Occipital lobe (tissue), 2 donors: ENCODE results near the gene MEGF8. TPM values are rescaled to one million over a fixed set of nuclear protein-coding genes. Genes with fewer than 3 reads are reported as not detected.

Experiments
- DNase-seq: peaks from one replicate; lab custom pipeline; 2025; lab: John Stamatoyannopoulos, UW
- total RNA-seq: library from RNA; depleted of rRNA; stranded (reverse); fragments of >200 nt; gene quantifications from one replicate; pipeline ENCODE4 v1.2.3, GENCODE V29; 2014

The MEGF8 gene
- total RNA-seq, 1 donor from 2014 or later: 43.7 TPM

DNA sequence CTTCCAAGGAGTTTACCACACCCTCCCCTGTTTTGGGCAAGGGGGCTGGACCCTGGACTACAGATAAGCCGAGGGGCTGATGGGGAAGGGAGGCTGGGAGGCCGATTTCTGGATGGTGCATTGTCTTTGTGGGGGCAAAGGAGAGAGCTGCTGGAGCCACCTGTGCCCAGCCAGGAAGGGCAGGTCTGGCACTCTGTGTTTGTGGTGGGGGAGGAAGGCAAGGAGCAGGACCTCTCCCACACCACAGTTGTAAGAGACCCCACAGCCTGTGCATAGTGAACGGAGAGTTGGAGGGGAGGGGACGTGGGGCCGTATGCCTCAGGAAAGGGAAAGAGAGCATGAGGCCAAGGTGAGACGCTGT, 39.5 kb upstream of the MEGF8 start:
- DNase-seq: no peak

DNA sequence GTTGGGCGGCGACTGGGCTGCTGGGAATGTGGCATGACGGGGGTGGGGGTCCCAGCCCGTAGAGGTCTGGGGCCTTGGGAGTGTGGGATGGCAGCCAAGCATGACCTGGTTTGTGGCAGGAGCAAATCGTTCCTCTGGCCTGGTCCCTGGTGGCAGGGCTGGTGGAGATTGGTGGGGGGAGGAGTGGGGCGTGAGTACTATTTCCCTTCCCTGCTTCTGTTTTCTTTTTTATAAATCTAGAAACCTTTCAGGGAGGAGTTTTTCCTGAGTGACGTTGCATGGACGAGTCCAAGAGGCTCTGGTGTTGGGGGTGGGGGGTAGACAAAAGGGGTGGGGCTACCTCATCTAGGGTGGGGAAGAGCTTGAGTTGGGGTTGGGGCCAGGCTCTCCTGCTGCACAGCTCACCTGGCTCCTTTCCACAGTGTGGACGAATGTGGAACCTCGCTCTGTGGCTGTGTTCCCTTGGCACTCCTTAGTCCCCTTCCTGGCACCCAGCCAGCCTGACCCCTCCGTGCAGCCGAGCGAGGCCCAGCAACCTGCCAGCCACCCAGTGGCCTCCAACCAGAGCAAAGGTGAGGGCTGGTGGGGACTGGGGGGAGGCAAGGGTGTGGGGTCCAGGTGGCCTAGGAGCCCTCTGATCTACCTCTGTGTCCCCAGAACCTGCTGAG, 39.0 kb upstream of the MEGF8 start:
- no peak for DNase-seq

DNA sequence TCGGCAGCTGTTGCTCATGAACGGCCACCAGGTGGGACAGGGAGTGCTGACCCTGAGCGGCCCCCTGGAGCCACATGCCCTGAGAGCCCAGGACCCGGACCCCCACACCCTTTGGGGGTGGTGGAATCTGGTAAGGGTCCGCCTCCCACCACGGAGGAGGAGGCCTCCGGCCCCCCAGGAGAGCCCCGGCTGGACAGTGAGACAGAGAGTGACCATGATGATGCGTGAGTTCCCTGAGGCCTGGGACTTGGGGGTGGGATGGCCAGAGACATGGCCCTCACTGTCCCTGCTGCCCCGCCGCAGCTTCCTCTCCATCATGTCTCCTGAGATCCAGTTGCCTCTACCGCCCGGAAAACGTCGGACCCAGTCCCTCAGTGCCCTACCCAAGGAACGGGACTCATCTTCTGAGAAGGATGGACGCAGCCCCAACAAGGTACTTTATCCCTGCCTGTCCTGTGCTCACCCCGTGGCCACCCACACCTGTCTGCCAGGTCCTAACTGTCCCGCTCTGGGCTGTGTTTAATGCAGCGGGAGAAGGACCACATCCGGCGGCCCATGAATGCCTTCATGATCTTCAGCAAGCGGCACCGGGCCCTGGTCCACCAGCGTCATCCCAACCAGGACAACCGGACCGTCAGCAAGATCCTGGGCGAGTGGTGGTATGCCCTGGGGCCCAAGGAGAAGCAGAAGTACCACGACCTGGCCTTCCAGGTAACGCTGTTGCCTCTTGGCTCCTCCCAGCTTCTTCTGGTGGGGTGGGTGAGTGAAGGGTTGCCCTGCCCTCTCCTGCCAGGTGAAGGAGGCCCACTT, 38.2 kb upstream of the MEGF8 start:
- DNase-seq: no peak

DNA sequence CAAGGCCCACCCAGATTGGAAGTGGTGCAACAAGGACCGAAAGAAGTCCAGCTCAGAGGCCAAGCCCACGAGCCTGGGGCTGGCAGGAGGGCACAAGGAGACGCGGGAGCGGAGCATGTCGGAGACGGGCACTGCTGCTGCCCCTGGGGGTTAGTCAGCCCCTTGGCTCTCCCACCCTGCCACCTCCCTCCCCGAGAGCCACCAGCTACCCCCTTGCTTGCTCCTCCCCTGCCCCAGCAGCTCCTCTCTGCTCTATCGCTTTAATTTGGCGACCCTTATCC, 37.7 kb upstream of the MEGF8 start:
- DNase-seq: no peak

DNA sequence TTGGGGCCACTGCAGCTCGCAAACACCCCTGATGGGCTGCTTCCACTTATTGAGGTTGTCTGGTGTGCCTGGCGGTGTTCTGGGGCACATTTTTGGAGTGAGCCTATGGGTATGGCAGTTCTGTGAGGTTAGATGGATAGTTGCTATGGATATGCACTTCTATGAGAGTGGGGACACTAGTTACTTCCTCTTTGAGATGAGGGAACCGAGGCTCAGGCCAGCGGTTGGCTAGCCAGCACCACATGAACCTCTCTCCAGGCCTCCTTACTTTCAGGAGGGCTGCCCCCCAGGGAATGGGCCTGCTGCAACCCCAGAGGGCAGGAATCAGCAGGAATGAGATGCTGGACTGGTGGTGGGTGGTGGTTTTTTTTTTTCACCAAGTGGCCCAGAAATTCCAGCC, 37.0 kb upstream of the MEGF8 start:
- DNase-seq: no peak

DNA sequence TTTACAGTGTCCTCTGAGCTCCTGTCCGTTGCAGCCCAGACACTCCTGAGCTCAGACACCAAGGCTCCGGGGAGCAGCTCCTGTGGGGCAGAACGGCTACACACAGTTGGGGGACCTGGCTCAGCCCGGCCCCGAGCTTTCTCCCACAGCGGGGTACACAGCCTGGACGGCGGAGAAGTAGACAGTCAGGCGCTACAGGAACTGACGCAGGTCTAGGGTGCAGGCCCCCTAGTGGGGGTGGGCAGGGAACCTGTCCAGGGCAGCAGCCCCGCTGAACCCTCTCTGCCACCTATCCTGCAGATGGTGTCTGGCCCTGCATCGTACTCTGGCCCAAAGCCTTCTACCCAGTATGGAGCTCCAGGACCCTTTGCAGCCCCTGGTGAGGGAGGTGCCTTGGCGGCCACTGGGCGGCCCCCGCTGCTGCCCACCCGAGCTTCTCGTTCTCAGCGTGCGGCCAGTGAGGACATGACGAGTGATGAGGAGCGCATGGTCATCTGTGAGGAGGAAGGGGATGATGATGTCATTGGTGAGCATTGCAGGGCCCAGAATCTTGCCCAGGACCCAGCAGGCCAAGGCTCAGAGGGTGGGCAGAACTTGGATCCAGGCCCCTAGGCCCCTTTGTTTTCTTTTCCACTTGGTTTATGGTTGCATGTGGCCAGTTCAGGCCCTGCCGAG, 36.4 kb upstream of the MEGF8 start:
- no peak for DNase-seq

DNA sequence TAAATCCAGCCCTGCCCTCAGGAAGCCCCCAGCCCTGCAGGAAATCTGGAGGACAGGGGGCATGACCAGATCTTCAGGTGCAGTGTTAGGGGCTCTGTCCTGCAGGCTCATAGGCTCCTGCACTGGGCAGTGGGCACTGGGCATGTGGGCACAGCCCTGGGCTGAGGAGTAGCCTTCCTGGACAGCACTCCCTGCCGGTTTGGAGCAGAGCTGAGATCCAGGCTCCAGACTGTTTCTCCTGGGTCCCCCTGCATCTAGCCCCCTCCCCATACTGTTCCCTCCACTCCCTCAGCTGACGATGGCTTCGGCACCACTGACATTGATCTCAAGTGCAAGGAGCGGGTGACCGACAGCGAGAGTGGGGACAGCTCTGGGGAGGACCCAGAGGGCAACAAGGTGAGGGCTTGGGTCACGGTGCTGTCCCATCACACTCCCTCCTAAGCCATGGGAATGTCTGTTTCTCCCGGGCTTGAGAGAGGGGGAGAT, 35.8 kb upstream of the MEGF8 start:
- no peak for DNase-seq

DNA sequence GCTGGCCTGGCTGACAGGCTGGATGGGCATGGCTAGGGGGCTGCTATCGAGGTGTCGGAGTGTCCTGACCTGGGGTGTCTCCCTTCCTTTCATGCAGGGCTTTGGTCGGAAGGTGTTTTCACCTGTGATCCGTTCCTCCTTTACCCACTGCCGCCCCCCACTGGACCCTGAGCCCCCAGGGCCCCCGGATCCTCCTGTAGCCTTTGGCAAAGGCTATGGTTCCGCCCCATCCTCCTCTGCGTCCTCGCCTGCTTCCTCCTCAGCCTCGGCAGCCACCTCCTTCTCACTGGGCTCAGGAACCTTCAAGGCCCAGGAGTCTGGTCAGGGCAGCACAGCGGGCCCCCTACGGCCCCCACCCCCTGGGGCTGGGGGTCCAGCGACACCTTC, 35.3 kb upstream of the MEGF8 start:
- DNase-seq: no peak

DNA sequence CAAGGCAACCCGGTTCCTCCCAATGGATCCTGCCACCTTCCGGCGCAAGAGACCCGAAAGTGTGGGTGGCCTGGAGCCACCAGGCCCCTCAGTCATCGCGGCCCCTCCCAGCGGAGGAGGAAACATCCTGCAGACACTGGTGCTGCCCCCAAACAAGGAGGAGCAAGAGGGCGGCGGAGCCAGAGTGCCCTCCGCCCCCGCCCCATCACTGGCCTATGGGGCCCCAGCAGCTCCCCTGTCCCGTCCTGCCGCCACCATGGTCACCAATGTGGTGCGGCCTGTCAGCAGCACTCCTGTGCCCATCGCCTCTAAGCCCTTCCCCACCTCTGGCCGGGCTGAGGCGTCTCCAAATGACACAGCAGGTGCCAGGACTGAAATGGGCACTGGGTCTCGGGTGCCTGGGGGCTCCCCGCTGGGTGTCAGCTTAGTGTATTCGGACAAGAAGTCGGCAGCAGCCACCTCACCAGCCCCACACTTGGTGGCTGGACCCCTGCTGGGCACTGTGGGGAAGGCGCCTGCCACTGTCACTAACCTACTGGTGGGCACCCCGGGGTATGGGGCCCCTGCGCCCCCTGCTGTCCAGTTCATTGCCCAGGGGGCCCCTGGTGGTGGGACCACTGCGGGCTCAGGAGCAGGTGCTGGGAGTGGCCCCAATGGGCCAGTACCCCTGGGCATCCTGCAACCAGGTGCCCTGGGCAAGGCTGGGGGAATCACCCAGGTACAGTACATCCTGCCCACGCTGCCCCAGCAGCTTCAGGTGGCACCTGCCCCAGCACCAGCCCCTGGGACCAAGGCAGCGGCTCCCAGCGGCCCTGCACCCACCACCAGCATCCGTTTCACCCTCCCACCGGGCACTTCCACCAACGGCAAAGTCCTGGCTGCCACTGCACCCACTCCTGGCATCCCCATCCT, 34.7 kb upstream of the MEGF8 start:
- no peak for DNase-seq

DNA sequence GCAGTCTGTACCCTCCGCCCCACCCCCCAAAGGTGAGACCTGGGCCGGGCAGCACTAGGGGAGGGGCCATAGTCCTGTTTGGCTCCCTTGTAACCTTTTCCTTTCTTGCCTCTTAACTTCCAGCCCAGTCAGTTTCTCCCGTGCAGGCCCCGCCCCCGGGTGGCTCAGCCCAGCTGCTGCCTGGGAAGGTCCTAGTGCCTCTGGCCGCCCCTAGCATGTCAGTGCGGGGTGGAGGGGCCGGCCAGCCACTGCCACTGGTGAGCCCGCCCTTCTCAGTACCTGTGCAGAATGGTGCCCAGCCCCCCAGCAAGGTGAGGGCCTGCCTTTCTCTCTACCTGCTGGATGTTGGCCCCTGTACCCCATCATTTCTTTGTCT, 34.0 kb upstream of the MEGF8 start:
- DNase-seq: no peak

DNA sequence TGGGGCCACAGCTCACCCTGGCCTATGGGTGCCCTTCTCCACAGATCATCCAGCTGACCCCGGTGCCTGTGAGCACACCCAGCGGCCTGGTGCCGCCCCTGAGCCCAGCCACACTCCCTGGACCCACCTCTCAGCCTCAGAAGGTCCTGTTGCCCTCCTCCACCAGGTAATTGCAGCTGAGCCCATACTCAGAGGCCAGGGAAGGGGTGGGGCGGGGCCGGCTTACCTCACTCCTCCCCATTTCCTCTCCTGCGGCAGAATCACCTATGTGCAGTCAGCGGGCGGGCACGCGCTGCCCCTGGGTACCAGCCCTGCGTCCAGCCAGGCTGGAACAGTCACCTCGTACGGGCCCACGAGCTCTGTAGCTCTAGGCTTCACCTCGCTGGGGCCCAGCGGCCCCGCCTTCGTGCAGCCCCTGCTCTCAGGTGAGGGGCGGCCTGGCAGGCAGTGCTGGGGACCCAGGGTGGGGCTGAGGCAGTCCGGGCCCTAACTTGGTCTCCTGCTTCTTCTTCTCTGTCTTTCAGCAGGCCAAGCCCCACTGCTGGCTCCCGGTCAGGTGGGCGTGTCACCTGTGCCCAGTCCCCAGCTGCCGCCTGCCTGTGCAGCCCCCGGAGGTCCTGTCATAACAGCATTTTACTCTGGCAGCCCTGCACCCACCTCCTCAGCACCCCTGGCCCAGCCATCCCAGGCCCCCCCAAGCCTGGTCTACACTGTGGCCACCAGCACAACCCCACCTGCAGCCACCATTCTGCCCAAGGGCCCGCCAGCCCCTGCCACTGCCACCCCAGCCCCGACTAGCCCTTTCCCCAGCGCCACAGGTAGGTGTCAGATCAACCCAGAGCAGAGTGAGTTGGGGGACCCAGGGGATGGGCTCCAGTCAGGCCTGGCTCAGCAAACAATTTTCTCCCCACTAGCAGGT, 33.1 kb upstream of the MEGF8 start:
- no peak for DNase-seq

DNA sequence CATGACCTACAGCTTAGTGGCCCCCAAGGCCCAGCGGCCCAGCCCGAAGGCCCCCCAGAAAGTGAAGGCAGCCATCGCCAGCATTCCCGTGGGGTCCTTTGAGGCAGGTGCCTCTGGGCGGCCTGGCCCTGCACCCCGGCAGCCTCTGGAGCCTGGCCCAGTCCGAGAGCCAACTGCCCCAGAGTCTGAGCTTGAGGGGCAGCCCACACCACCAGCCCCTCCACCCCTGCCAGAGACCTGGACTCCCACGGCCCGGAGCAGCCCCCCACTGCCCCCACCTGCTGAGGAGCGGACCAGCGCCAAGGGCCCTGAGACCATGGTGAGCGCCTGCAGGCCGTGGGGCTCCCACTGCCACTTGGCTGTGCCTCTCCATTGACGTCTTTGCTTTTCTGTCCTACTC, 32.5 kb upstream of the MEGF8 start:
- DNase-seq: no peak

DNA sequence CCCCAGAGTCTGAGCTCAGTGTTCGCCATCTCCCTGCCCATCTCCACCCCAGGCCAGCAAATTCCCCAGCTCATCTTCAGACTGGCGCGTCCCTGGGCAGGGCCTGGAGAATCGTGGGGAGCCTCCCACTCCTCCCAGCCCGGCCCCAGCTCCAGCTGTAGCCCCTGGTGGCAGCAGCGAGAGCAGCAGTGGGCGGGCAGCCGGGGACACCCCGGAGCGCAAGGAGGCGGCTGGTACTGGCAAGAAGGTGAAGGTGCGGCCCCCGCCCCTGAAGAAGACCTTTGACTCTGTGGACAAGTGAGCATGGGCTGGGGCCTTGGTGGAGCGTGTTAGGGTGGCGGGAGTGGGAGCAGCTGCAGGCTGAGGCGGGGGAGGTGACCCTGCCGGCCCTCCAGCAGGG, 31.9 kb upstream of the MEGF8 start:
- DNase-seq: no peak

DNA sequence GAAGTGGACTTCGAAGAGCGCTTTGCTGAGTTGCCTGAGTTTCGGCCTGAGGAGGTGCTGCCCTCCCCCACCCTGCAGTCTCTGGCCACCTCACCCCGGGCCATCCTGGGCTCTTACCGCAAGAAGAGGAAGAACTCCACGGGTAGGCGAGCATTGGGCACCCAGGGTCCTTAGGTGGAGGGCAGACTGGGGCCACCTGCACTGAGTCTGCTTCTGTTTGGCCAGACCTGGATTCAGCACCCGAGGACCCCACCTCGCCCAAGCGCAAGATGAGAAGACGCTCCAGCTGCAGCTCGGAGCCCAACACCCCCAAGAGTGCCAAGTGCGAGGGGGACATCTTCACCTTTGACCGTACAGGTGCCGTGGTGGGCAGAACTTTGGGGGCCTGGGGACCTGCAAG, 31.5 kb upstream of the MEGF8 start:
- DNase-seq: no peak

DNA sequence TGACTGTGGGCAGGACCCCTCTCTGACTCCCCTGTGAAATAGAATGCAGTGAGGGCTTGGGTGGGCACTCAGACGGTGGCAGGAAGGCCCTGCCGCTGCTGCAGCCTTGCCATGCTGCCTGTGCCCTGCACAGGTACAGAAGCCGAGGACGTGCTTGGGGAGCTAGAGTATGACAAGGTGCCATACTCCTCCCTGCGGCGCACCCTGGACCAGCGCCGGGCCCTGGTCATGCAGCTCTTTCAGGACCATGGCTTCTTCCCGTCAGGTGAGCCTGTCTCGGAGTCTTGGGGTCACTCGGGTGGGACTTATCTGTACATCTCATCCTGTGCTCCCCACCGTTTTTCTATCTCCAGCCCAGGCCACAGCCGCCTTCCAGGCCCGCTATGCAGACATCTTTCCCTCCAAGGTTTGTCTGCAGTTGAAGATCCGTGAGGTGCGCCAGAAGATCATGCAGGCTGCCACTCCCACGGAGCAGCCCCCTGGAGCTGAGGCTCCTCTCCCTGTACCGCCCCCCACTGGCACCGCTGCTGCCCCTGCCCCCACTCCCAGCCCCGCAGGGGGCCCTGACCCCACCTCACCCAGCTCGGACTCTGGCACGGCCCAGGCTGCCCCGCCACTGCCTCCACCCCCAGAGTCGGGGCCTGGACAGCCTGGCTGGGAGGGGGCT, 30.8 kb upstream of the MEGF8 start:
- DNase-seq: no peak

DNA sequence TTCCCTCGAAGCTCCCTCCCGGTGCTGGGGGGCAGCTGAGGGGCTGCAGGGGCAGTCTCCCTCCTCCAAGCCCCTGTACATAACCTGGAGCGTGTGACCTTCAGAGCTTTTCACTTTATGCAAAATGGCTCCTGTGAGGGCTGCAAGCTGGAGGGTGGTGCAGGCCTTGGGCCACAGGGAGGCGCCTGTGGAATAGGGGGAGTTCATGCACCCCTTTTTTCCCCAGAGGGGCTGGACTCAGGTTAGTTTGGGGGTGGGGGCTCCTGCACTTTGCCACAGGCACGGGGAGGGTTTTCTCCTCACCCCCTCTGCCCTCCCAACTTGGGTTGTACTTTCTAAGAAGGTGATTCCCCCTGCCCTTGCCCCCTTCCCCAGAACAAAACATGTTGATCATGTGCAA, 30.1 kb upstream of the MEGF8 start:
- DNase-seq: no peak

DNA sequence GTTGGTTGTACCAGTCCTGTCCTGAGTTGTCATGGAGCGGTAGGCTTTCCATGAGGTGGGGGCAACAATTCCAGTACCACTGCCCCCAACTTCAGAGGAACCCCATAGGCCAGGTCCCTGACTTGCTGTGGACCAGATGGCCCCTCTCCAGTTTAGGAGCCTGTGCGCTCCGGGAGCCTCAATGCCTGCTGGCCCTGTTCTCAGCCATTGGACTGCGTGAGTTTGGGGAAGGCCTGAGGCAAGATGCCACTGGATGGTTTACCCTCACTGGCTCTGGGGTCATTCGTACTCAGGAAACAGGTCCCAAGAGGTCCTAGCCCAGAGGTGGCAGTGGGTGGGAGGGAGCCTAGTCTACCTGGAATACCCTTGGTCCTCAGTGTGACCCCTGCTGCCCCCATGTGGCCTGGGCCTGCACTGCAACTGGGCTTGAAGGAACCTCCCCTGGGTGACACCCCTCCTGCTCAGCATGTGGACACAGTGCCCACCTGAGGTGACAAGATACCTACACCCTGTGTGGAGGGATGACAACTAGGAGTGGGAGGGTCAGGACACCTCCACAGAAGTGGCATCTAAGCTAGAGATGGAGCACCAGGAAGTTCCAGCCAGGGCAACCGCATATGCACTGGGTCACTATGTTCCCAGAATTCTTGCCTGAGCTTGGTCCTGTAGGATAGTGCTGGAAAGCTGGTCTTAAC, 29.5 kb upstream of the MEGF8 start:
- peak; percentile 45 for DNase-seq

DNA sequence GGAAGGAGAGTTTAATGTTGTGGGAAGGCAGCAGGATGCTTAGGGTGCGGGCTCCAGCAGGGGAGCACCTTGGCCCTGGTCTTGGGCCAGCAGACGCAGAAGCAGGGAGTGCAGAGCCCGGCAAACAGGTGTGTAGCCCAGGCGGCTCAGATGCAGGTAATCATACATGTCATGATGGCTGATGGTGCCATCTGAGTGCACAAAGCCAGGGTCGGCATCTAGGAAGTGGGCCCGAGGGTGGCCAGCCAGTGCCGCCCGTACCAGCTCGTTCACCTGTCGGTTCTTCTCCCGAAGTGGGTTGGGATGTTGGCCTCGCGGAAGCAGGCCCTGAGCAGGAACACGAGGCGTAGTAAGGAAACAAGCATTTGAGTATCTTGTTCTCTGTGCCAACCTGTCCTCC, 28.4 kb upstream of the MEGF8 start:
- no peak for DNase-seq

DNA sequence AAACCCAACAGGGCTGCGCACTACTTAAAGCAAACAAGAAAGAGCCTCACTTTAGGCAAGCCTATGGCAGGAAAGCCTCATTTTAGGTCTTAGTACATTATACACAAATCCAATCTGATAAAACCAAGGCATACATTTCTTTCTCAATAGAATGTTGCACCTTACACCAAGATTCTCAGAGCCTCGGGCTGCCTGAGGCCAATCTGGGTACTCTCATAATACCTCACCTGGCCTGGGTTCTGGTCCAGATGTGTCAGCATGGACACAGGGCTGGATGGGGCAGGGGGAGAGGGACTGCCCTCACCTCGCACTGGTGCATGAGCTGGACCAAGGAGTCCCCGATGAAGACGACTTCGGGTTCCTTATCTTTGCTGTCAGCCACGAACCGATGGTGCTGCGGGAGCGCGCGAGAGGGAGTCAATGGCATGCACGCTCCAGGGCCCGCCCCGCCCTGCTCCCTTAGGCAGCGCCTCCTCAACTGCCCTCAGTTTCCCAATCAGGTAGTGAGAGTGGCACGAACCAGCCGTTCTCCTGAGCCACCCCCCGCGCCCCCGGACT, 23.7 kb upstream of the MEGF8 start, which contains the start of gene PRR19:
TSS of gene PRR19 (plus strand) at position 487 of the 558 bp plus-strand sequence. CDS start 7,453 bp downstream, outside the sequence.
- DNase-seq: no peak
